OCI-LY7 (cell line): ENCODE data around the gene CXCL6. TPM values are rescaled to one million over a fixed set of nuclear protein-coding genes. Genes with fewer than 3 reads are reported as not detected.

ENCODE experiments used
- BruUV-seq: library from RNA; stranded (reverse); fragments of 400-500 nt; replicated peaks from 2 replicates; lab custom pipeline; 2021; lab: Mats Ljungman, UMichigan
- CTCF ChIA-PET: fragments of 300-600 bp; sonication (Branson Sonifier 250); formaldehyde crosslinking; loops from one replicate; lab custom pipeline; 2022; ENCODE audit warnings: antibody characterized with exemption; ENCODE audit not compliant: unreplicated experiment; lab: Charles Lee
- POLR2A ChIA-PET: fragments of 300-600 bp; sonication (Branson Sonifier 250); formaldehyde crosslinking; loops from one replicate; lab custom pipeline; 2022; ENCODE audit warnings: antibody characterized with exemption; lab: Charles Lee
- DNase-seq: peaks from one replicate; pipeline ENCODE4 v3.0.0-alpha.2; 2015; ENCODE audit warnings: low spot score
- H2AFZ ChIP-seq: fragments of 200-600 bp; sonication (generic), shearing (Covaris generic); 2 replicates; pipeline ENCODE4 v1.6.1; 2014; ENCODE audit warnings: mild to moderate bottlenecking, antibody characterized with exemption, low read length, moderate library complexity
- H3K27ac ChIP-seq: fragments of 200-600 bp; sonication (generic); 2 replicates; pipeline ENCODE4 v1.5.1; 2014; ENCODE audit warnings: mixed run types, low read depth, mild to moderate bottlenecking, moderate library complexity, low read length, inconsistent platforms; ENCODE audit not compliant: poor library complexity, severe bottlenecking
- H3K36me3 ChIP-seq: fragments of 200-600 bp; sonication (generic); 2 replicates; pipeline ENCODE4 v1.6.1; 2014; ENCODE audit warnings: mild to moderate bottlenecking, antibody characterized with exemption, low read length, moderate library complexity, mixed read lengths; ENCODE audit not compliant: insufficient read depth
- H3K4me1 ChIP-seq: fragments of 200-600 bp; sonication (generic); 2 replicates; pipeline ENCODE4 v1.5.1; 2014; ENCODE audit warnings: mild to moderate bottlenecking, low read length; ENCODE audit not compliant: insufficient read depth, poor library complexity, severe bottlenecking
- H3K4me2 ChIP-seq: fragments of 200-600 bp; sonication (generic); 2 replicates; pipeline ENCODE4 v1.6.1; 2014; ENCODE audit warnings: mild to moderate bottlenecking, low read length
- H3K4me3 ChIP-seq: fragments of 200-600 bp; sonication (generic); 2 replicates; pipeline ENCODE4 v1.5.1; 2014; ENCODE audit warnings: mild to moderate bottlenecking, low read depth, low read length; ENCODE audit not compliant: poor library complexity, severe bottlenecking
- H3K79me2 ChIP-seq: fragments of 200-600 bp; sonication (generic); 2 replicates; pipeline ENCODE4 v1.6.1; 2016; ENCODE audit warnings: low read depth, mild to moderate bottlenecking, low read length, moderate library complexity, mixed read lengths; ENCODE audit not compliant: insufficient read depth
- H3K9me2 ChIP-seq: fragments of 200-600 bp; sonication (generic); 2 replicates; pipeline ENCODE4 v1.6.1; 2016; ENCODE audit warnings: mild to moderate bottlenecking, low read length, mixed read lengths; ENCODE audit not compliant: insufficient read depth
- H3K9me3 ChIP-seq: fragments of 200-600 bp; sonication (generic); 2 replicates; pipeline ENCODE4 v1.6.1; 2014; ENCODE audit warnings: mild to moderate bottlenecking, mixed run types, low read length, mixed read lengths
- H4K20me1 ChIP-seq: fragments of 200-600 bp; sonication (generic); 2 replicates; pipeline ENCODE4 v1.6.1; 2014; ENCODE audit warnings: mild to moderate bottlenecking, antibody characterized with exemption, low read length, moderate library complexity, mixed read lengths; ENCODE audit not compliant: insufficient read depth
- CTCF ChIP-seq: fragments of 200-600 bp; sonication (generic); conservative IDR thresholded peaks from 2 replicates; pipeline ENCODE4 v1.5.1; 2014; ENCODE audit warnings: mild to moderate bottlenecking, antibody characterized with exemption, low read length, moderate library complexity, mixed read lengths
- EZH2phosphoT487 ChIP-seq: fragments of 200-600 bp; sonication (generic); IDR thresholded peaks from 2 replicates; pipeline ENCODE4 v1.6.1; 2018; ENCODE audit warnings: low read depth, borderline replicate concordance, mild to moderate bottlenecking, mixed run types, antibody characterized with exemption, low read length, moderate library complexity, mixed read lengths
- intact Hi-C: fragments of 100-400 bp; cut with micrococcal nuclease; formaldehyde crosslinking; loops from one replicate; pipeline ENCODE4 v1.10.0; 2022; ENCODE audit not compliant: unreplicated experiment
- total RNA-seq, 2 experiments: library from RNA; depleted of rRNA in 1 of 2; stranded (reverse); fragments of >200 nt in 1 of 2; shearing (Covaris generic) in 1 of 2; gene quantifications; 2 replicates each; pipeline ENCODE4 v1.2.3, GENCODE V29; 2014 to 2022

CXCL6 gene
- total RNA-seq, 2 experiments from 2014 or later = not detected

DNA sequence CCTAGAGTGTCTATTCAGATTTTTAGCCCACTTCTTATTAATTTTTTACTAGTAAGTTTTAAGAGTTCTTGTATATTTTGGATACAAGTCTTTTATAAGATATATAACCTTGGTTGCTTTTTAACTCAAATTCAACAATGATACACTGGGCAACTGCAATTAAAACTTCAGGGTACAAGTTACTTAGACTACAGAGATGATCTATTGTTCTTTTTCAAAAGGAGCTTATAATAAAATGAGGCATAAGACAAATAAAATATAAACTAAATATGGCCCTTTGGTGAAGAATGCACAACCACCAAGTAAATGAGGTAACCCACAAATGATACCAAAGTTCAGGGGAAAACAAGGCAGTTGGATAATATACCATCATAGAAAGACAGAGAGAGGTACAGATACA is 37.6 kb upstream of the CXCL6 start:
- Histone ChIP-seq H3K36me3 (no peaks in the 10 kb centered on the region), H3K27ac (no peak overlapping the region), H3K79me2 (no peaks in the 10 kb centered on the region), H3K4me2 (no peak overlapping the region), H3K4me3 (no peak overlapping the region), H3K9me2 (no peaks in the 10 kb centered on the region), H2AFZ (no peak overlapping the region), H3K9me3 (no peaks in the 10 kb centered on the region), H4K20me1 (no peaks in the 10 kb centered on the region), H3K4me1 (no peaks in the 10 kb centered on the region)
- no peak for DNase-seq
- TF ChIP-seq EZH2phosphoT487 (no peak), CTCF (no peak)
- BruUV-seq = no TSS peak
- ChIA-PET POLR2A (interaction anchor here (1.5 kb wide), 1 partner anchor 9 kb away, joined by 4 read pairs; no protein-coding TSS in a partner anchor), CTCF (no interaction called here)
- intact Hi-C loops = no loop called here

DNA sequence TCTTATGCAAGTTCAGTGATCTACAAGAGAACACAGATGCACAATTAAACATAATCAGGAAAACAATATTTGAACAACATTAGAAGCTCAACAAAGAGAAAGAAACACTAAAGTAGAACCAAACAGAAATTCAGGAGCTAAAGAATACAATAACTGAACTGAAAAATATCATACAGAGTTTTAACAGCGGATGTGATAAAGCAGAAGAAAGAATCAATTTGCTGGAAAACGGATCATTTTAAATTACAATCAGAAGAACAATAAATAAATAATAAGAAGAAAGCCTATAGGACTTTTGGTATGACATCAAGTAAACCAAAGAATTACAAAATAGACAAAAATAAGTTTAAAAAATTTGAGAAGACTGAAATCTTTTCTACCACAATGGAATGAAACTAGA is 36.3 kb upstream of the CXCL6 start:
- Histone ChIP-seq H3K4me2 (no peak overlapping the region), H3K4me1 (no peaks in the 10 kb centered on the region), H2AFZ (no peak overlapping the region), H3K9me2 (no peaks in the 10 kb centered on the region), H3K27ac (no peak overlapping the region), H4K20me1 (no peaks in the 10 kb centered on the region), H3K36me3 (no peaks in the 10 kb centered on the region), H3K4me3 (no peak overlapping the region), H3K79me2 (no peaks in the 10 kb centered on the region), H3K9me3 (no peaks in the 10 kb centered on the region)
- intact Hi-C loops = no loop called here
- no peak for DNase-seq
- TF ChIP-seq EZH2phosphoT487 (no peak), CTCF (no peak)
- no TSS peak for BruUV-seq
- CTCF ChIA-PET = no interaction called here
- POLR2A ChIA-PET = interaction anchor here (0.7 to 0.8 kb wide), 2 partner anchors 17 to 813 kb away, joined by 3 read pairs; no protein-coding TSS in a partner anchor

DNA sequence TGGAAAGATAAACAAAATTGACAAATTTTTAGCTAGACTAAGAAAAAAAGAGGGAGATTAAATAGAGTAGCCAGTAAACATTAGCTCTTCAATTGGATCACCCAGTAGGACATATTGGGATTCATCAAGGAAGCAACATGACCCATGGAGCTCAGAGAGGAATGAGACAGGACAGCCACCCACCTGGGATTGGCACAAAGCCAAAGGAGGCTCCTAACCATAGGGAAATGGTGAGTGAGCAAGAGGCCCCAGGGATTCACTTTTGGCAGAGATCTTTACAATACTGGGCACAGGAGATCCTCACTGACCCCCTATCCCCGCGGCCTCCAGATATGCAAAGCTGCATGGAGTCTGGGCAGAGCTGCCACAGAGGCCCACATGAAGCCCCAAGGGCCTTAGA is 34.8 kb upstream of the CXCL6 start:
- Histone ChIP-seq H3K36me3 (no peaks in the 10 kb centered on the region), H3K27ac (no peak overlapping the region), H3K4me1 (no peaks in the 10 kb centered on the region), H4K20me1 (no peaks in the 10 kb centered on the region), H3K4me2 (no peak overlapping the region), H3K9me3 (no peaks in the 10 kb centered on the region), H3K9me2 (no peaks in the 10 kb centered on the region), H2AFZ (no peak overlapping the region), H3K79me2 (no peaks in the 10 kb centered on the region), H3K4me3 (no peak overlapping the region)
- no TSS peak for BruUV-seq
- intact Hi-C loops = no loop called here
- DNase-seq = no peak
- ChIA-PET CTCF (no interaction called here), POLR2A (interaction anchor here (0.7 to 0.9 kb wide), 2 partner anchors 14 to 188 kb away, joined by 3 read pairs; no protein-coding TSS in a partner anchor)
- no peak for TF ChIP-seq CTCF
- no peak for TF ChIP-seq EZH2phosphoT487
